OCI-LY1 (cell line): ENCODE results near the gene TMEM184B.

Experiments used
- H2AFZ ChIP-seq: fragments of 200-600 bp; sonication (generic), shearing (Covaris generic); 2 replicates; pipeline ENCODE4 v1.6.0; 2014; ENCODE audit warnings: antibody characterized with exemption, mild to moderate bottlenecking, low read length
- H3F3A ChIP-seq: fragments of 200-600 bp; sonication (generic), shearing (Covaris generic); 2 replicates; pipeline ENCODE4 v1.6.0; 2014; ENCODE audit warnings: mild to moderate bottlenecking, antibody characterized with exemption, low read length, moderate library complexity; ENCODE audit not compliant: insufficient read depth
- H3K27ac ChIP-seq: fragments of 200-600 bp; sonication (generic); 2 replicates; pipeline ENCODE4 v1.5.1; 2014; ENCODE audit warnings: low read length, mixed run types, mild to moderate bottlenecking, low read depth; ENCODE audit not compliant: poor library complexity, severe bottlenecking
- H3K27me3 ChIP-seq: fragments of 200-600 bp; sonication (generic); 2 replicates; pipeline ENCODE4 v1.6.0; 2014; ENCODE audit warnings: antibody characterized with exemption, mild to moderate bottlenecking, low read length, moderate library complexity; ENCODE audit not compliant: insufficient read depth
- H3K36me3 ChIP-seq: fragments of 200-600 bp; sonication (generic); 2 replicates; pipeline ENCODE4 v1.6.1; 2014; ENCODE audit warnings: mild to moderate bottlenecking, antibody characterized with exemption, low read length, moderate library complexity, mixed read lengths; ENCODE audit not compliant: insufficient read depth
- H3K4me1 ChIP-seq: fragments of 200-600 bp; sonication (generic); 2 replicates; pipeline ENCODE4 v1.5.1; 2014; ENCODE audit warnings: mild to moderate bottlenecking, low read length, moderate library complexity; ENCODE audit not compliant: insufficient read depth, severe bottlenecking
- H3K4me2 ChIP-seq: fragments of 200-600 bp; sonication (generic), shearing (Covaris generic); 2 replicates; pipeline ENCODE4 v1.6.1; 2014; ENCODE audit warnings: low read length
- H3K4me3 ChIP-seq: fragments of 200-600 bp; sonication (generic); 2 replicates; pipeline ENCODE4 v1.5.1; 2014; ENCODE audit warnings: low read length, low read depth, mild to moderate bottlenecking, mixed read lengths; ENCODE audit not compliant: poor library complexity, severe bottlenecking
- H3K79me2 ChIP-seq: fragments of 200-600 bp; shearing (Covaris generic); 2 replicates; pipeline ENCODE4 v1.6.1; 2016; ENCODE audit warnings: mixed run types, low read length, mixed read lengths; ENCODE audit not compliant: insufficient read depth
- H3K9ac ChIP-seq: fragments of 200-600 bp; sonication (generic), shearing (Covaris generic); 2 replicates; pipeline ENCODE4 v1.6.1; 2014; ENCODE audit warnings: mild to moderate bottlenecking, low read length, mixed read lengths
- H3K9me2 ChIP-seq: fragments of 200-600 bp; sonication (generic), shearing (Covaris generic); 2 replicates; pipeline ENCODE4 v1.6.1; 2014; ENCODE audit warnings: low read depth, mild to moderate bottlenecking, low read length, mixed read lengths
- H3K9me3 ChIP-seq: fragments of 200-600 bp; shearing (Covaris generic); 2 replicates; pipeline ENCODE4 v1.6.1; 2014; ENCODE audit warnings: low read length, mixed read lengths
- H4K20me1 ChIP-seq: fragments of 200-600 bp; sonication (generic), shearing (Covaris generic); 2 replicates; pipeline ENCODE4 v1.6.0; 2016; ENCODE audit warnings: mild to moderate bottlenecking, low read length; ENCODE audit not compliant: insufficient read depth
- CTCF ChIP-seq: fragments of 200-600 bp; sonication (generic), shearing (Covaris generic); IDR thresholded peaks from 2 replicates; pipeline ENCODE4 v1.5.1; 2017; ENCODE audit warnings: mild to moderate bottlenecking, antibody characterized with exemption, low read length, moderate library complexity, mixed read lengths
- EZH2 ChIP-seq: fragments of 200-600 bp; sonication (generic), shearing (Covaris generic); IDR thresholded peaks from 2 replicates; pipeline ENCODE4 v1.8.0; 2017; ENCODE audit warnings: borderline replicate concordance, mixed run types, mild to moderate bottlenecking, antibody characterized with exemption, low read length, moderate library complexity, mixed read lengths

The TMEM184B gene

GRCh38 chr22:38295863-38296262 is 23.1 kb upstream of the TMEM184B start:
- Histone ChIP-seq H3K27me3 (no peaks in the 10 kb centered on the region), H2AFZ (no peak overlapping the region), H3K9me2 (no peaks in the 10 kb centered on the region), H3F3A (no peaks in the 10 kb centered on the region), H3K4me1 (no peaks in the 10 kb centered on the region), H3K27ac (no peak overlapping the region), H3K9me3 (no peaks in the 10 kb centered on the region), H3K4me2 (no peak overlapping the region), H3K9ac (no peak overlapping the region), H3K36me3 (peaks cover 15% of the 10 kb centered on the region; the same call in 1 of the 2 replicates), H4K20me1 (no peaks in the 10 kb centered on the region), H3K4me3 (no peak overlapping the region), H3K79me2 (no peaks in the 10 kb centered on the region)
- TF ChIP-seq EZH2 (no peak), CTCF (no peak)

GRCh38 chr22:38295339-38295738 is 22.5 kb upstream of the TMEM184B start:
- Histone ChIP-seq H3K9me3 (no peaks in the 10 kb centered on the region), H2AFZ (no peak overlapping the region), H3K4me1 (no peaks in the 10 kb centered on the region), H3K9ac (no peak overlapping the region), H3K27me3 (no peaks in the 10 kb centered on the region), H3K9me2 (no peaks in the 10 kb centered on the region), H3K4me2 (no peak overlapping the region), H3K27ac (no peak overlapping the region), H3K36me3 (peaks cover 11% of the 10 kb centered on the region; the same call in 1 of the 2 replicates), H3F3A (no peaks in the 10 kb centered on the region), H4K20me1 (no peaks in the 10 kb centered on the region), H3K79me2 (no peaks in the 10 kb centered on the region), H3K4me3 (no peak overlapping the region)
- TF ChIP-seq EZH2 (no peak), CTCF (no peak)

- Histone ChIP-seq H2AFZ (no peak overlapping the region), H3F3A (no peaks in the 10 kb centered on the region), H3K9ac (no peak overlapping the region), H4K20me1 (no peaks in the 10 kb centered on the region), H3K9me2 (no peaks in the 10 kb centered on the region), H3K36me3 (0 out of 2 replicates have a peak, but pooled peaks cover 6% of the 10 kb centered on the region), H3K4me1 (no peaks in the 10 kb centered on the region), H3K79me2 (no peaks in the 10 kb centered on the region), H3K27ac (no peak overlapping the region), H3K4me3 (no peak overlapping the region), H3K4me2 (no peak overlapping the region), H3K9me3 (no peaks in the 10 kb centered on the region), H3K27me3 (no peaks in the 10 kb centered on the region)
- TF ChIP-seq CTCF = no peak
- no peak for TF ChIP-seq EZH2
Observed at GRCh38 chr22:38294193-38294592, 21.4 kb upstream of the TMEM184B start.
